HepG2 (cell line): ENCODE measurements around the gene TM4SF18.

Experiments used
- CREB1 ChIP-seq, 2 experiments: fragments of 450-650 bp in 1 of 2; IDR thresholded peaks; 2 replicates each; pipeline ENCODE4 v1.6.1; 2016 to 2017; ENCODE audit warnings: control low read depth in 1 of 2, mild to moderate bottlenecking in 1 of 2, missing compliant biosample characterization in 1 of 2, missing genetic modification characterization in 1 of 2
- ESRRA ChIP-seq: sonication (generic); formaldehyde crosslinking; IDR thresholded peaks from 2 replicates; pipeline ENCODE4 v1.5.1; 2020; ENCODE audit warnings: mild to moderate bottlenecking, low read depth, missing genetic modification reagents
- KAT8 ChIP-seq: IDR thresholded peaks from 2 replicates; pipeline ENCODE4 v1.6.1; 2016; ENCODE audit warnings: missing genetic modification reagents, missing compliant biosample characterization
- MAFK ChIP-seq, 2 experiments: IDR thresholded peaks in 1 of 2; conservative IDR thresholded peaks in 1 of 2; 2 replicates each; pipeline ENCODE4 v1.6.1; 2011; ENCODE audit warnings: improper control_type of control experiment in 2 of 2, low read length in 2 of 2
- NR3C1 ChIP-seq: sonication (generic); formaldehyde crosslinking; IDR thresholded peaks from 2 replicates; pipeline ENCODE4 v1.4.0; 2020; ENCODE audit warnings: missing genetic modification reagents
- RAD21 ChIP-seq: fragments of 450-650 bp; formaldehyde crosslinking; IDR thresholded peaks from 2 replicates; pipeline ENCODE4 v1.5.0; 2020; ENCODE audit warnings: mild to moderate bottlenecking
- RFX5 ChIP-seq: IDR thresholded peaks from 2 replicates; pipeline ENCODE4 v1.6.1; 2011; ENCODE audit warnings: low read depth, low read length, improper control_type of control experiment
- TF ChIP-seq, protein P1 (sequence below): sonication (generic); formaldehyde crosslinking; IDR thresholded peaks from 2 replicates; pipeline ENCODE4 v1.4.0; 2020; ENCODE audit warnings: mild to moderate bottlenecking, missing genetic modification reagents
- TF ChIP-seq, protein P2 (sequence below): sonication (generic); formaldehyde crosslinking; IDR thresholded peaks from one replicate; pipeline ENCODE4 v1.5.1; 2020; ENCODE audit warnings: mild to moderate bottlenecking, missing genetic modification reagents; ENCODE audit errors: not compliant biosample characterization

DNA sequence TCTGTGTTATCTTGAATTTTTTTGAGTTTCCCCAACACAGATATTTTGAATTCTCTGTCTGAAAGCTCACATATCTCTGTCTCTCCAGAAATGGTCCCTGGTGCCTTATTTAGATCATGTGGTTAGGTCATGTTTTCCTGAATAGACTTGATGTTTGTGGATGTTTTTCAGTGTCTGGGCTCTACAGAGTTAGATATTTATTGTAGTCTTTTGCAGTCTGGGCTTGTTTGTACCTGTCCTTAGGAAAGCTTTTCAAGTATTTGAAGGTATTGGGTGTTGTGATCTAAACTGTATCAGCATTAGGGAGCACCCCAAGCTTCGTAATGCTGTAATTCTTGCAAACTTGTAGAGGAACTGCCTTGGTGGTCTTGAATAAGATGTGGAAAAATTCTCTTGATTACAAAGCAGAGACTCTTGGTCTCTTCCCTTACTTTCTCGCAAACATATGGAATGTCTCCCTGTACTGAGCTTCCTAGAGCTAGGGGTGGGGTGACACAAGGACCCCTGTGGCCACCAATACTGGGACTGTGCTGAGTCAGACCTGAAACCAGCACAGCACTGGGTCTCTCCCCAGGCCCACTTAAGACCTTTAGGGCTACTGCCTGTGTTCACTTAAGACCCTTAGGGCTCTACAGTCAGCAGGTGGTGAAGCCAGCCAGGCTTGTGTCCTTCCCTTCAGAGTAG, 26.5 kb downstream of the TM4SF18 start:
- TF ChIP-seq, protein P1, sequence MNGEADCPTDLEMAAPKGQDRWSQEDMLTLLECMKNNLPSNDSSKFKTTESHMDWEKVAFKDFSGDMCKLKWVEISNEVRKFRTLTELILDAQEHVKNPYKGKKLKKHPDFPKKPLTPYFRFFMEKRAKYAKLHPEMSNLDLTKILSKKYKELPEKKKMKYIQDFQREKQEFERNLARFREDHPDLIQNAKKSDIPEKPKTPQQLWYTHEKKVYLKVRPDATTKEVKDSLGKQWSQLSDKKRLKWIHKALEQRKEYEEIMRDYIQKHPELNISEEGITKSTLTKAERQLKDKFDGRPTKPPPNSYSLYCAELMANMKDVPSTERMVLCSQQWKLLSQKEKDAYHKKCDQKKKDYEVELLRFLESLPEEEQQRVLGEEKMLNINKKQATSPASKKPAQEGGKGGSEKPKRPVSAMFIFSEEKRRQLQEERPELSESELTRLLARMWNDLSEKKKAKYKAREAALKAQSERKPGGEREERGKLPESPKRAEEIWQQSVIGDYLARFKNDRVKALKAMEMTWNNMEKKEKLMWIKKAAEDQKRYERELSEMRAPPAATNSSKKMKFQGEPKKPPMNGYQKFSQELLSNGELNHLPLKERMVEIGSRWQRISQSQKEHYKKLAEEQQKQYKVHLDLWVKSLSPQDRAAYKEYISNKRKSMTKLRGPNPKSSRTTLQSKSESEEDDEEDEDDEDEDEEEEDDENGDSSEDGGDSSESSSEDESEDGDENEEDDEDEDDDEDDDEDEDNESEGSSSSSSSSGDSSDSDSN (CRISPR knock-in tag) = no peak
- TF ChIP-seq KAT8 (CRISPR knock-in tag) (no peak), MAFK (conservative IDR thresholded peaks at IDR 0.05 in 1 of 2, IDR thresholded peaks at IDR 0.05 in 1 of 2; ENCODE audit: low read length in 2 of 2) (no peak), RAD21 (no peak), CREB1 (IDR thresholded peaks at IDR 0.05) (no peak), CREB1 (CRISPR knock-in tag; IDR thresholded peaks at IDR 0.05) (no peak), NR3C1 (CRISPR knock-in tag) (no peak), ESRRA (CRISPR knock-in tag) (no peak), RFX5 (no peak)
- TF ChIP-seq, protein P2, sequence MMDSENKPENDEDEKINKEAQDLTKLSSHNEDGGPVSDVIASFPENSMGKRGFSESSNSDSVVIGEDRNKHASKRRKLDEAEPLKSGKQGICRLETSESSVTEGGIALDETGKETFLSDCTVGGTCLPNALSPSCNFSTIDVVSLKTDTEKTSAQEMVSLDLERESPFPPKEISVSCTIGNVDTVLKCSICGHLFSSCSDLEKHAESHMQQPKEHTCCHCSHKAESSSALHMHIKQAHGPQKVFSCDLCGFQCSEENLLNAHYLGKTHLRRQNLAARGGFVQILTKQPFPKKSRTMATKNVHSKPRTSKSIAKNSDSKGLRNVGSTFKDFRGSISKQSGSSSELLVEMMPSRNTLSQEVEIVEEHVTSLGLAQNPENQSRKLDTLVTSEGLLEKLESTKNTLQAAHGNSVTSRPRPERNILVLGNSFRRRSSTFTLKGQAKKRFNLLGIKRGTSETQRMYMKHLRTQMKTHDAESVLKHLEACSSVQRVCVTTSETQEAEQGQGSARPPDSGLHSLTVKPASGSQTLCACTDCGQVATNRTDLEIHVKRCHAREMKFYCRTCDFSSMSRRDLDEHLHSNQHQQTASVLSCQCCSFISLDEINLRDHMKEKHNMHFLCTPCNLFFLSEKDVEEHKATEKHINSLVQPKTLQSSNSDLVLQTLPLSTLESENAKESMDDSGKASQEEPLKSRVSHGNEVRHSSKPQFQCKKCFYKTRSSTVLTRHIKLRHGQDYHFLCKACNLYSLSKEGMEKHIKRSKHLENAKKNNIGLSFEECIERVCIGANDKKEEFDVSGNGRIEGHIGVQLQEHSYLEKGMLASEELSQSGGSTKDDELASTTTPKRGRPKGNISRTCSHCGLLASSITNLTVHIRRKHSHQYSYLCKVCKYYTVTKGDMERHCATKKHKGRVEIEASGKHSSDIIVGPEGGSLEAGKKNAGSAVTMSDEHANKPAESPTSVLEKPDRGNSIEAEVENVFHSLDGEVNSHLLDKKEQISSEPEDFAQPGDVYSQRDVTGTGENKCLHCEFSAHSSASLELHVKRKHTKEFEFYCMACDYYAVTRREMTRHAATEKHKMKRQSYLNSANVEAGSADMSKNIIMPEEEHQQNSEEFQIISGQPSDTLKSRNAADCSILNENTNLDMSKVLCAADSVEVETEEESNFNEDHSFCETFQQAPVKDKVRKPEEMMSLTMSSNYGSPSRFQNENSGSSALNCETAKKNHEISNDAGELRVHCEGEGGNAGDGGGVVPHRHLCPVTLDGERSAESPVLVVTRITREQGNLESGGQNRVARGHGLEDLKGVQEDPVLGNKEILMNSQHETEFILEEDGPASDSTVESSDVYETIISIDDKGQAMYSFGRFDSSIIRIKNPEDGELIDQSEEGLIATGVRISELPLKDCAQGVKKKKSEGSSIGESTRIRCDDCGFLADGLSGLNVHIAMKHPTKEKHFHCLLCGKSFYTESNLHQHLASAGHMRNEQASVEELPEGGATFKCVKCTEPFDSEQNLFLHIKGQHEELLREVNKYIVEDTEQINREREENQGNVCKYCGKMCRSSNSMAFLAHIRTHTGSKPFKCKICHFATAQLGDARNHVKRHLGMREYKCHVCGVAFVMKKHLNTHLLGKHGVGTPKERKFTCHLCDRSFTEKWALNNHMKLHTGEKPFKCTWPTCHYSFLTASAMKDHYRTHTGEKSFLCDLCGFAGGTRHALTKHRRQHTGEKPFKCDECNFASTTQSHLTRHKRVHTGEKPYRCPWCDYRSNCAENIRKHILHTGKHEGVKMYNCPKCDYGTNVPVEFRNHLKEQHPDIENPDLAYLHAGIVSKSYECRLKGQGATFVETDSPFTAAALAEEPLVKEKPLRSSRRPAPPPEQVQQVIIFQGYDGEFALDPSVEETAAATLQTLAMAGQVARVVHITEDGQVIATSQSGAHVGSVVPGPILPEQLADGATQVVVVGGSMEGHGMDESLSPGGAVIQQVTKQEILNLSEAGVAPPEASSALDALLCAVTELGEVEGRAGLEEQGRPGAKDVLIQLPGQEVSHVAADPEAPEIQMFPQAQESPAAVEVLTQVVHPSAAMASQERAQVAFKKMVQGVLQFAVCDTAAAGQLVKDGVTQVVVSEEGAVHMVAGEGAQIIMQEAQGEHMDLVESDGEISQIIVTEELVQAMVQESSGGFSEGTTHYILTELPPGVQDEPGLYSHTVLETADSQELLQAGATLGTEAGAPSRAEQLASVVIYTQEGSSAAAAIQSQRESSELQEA (CRISPR knock-in tag) = no peak
